ENCODE results near the gene LACRT.
"Not testable (repeated sequence)": the region's sequence is repeated elsewhere in the genome, so short reads cannot be mapped to it uniquely, and the experiment has no call there.

The LACRT gene

GRCh38 chr12:54634795-54635194 is at the start of gene LACRT:
Gene LACRT, minus strand, starts transcription at chr12:54634895. Its CDS starts 54 bp downstream, at chr12:54634841.
- no peak for DNase-seq

- DNase-seq = no peak
Measured at GRCh38 chr12:54683398-54683797, 48.7 kb upstream of the LACRT start.

DNA sequence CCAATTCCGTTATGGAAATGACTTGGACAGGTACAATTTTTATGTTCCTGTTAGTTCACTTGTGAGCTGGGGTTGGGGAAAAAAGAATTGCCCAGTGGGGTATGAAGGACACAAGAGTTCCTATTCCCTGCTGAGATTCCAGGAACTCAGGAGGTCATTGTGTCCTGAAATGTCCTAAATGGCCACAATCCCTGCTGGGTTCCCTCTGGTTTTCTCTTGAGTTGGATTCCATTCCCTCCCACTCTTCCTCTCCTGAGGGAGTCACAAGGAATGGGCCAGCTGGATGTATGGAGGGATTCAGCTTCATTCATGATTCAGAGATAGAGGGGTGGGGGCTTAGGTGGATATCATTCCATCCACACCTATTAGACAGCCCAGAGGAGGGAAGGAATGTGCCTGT is 48.0 kb upstream of the LACRT start:
- no peak for DNase-seq

DNA sequence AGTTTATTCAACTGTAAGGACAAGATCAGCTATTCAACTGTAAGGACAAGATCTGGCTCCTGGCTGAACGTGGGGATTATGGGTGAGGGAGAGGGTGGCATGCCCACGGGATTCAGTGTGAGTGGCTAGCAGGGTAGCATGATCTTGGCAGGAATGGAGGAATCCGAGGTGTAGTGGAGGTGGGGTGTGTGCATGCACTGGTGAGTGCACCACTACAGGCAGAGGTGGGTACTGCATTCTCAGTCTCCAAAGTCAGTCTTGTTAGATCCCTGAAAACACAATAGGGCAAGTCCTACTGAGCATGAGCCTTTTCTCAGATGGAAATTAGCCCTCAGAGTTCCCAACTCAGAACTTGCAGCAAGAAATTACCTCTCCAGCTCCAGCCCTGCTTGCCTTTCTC is 45.7 kb upstream of the LACRT start:
- no peak for DNase-seq

GRCh38 chr12:54678131-54678530 is 43.4 kb upstream of the LACRT start:
- DNase-seq = no peak

GRCh38 chr12:54667945-54668344 is 33.2 kb upstream of the LACRT start:
- no peak for DNase-seq

- no peak for DNase-seq
Measured at GRCh38 chr12:54666008-54666407, 31.3 kb upstream of the LACRT start.

- not testable (repeated sequence) for DNase-seq
Measured at GRCh38 chr12:54665022-54665635, 30.4 kb upstream of the LACRT start.

DNA sequence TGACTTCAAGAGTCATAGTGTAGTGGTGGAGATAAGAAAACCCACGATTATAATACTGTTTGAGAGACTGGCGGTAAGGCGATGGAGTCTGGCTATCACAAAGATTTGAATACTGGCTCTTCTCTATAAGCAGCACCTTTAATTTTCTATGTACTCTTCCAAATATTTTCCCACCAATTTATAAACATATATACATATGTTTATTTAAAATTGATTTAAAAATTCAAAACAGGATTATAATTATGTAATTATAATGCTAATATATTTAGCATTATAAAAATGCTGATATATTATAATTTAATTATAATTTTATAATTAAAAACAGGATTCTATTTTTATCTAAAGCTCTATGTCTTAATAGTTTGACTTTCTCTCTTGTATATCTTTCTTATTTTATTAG is 28.9 kb upstream of the LACRT start:
- DNase-seq = no peak

DNA sequence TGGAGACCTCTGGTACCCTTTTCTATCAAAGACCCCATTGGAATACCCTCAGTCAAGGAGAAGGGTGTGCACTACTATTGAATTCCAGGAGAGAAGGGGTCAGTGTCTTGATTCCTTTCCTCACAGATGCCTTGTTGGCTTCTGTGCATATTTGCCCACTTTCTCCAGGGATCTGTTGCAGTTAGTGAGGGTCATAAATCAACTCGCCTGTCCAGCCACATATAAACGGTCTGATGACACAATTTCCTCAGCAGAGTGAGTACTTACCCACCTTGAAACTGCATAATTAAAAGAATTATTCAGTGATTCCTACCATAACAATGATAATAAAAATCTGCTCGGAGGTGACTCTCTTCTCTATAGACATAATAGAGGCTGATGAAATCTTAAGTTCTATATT is 27.3 kb upstream of the LACRT start:
- no peak for DNase-seq

- DNase-seq = no peak
Measured at GRCh38 chr12:54661048-54661447, 26.4 kb upstream of the LACRT start.

DNA sequence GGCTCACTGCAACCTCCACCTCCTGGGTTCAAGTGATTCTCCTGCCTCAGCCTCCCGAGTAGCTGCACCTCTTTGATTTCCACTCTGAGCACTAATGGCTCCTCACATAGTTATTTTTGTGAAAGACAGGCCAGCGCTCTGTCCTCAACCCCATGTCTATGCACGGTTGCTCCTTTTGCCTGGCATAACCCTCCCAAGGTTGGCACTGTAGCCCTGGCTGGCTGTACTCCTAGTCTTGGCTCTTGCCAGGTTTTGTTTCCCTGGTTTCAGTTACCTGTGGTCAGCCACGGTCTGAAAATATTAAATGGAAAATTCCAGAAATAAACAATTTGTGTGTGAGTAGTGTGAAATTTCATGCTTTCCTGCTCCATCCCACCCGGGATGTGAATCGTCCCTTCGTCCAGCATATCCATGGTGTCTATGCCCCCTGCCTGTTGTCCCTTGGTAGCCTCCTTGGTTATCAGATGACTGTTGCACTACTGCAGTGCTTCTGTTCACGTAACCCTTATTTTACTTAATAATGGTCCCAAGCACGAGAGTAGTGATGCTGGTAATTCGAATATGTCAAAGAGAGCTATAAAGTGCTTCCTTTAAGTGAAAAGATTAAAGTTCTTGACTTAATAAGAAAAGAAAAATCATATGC is 25.7 kb upstream of the LACRT start:
- no peak for DNase-seq

DNA sequence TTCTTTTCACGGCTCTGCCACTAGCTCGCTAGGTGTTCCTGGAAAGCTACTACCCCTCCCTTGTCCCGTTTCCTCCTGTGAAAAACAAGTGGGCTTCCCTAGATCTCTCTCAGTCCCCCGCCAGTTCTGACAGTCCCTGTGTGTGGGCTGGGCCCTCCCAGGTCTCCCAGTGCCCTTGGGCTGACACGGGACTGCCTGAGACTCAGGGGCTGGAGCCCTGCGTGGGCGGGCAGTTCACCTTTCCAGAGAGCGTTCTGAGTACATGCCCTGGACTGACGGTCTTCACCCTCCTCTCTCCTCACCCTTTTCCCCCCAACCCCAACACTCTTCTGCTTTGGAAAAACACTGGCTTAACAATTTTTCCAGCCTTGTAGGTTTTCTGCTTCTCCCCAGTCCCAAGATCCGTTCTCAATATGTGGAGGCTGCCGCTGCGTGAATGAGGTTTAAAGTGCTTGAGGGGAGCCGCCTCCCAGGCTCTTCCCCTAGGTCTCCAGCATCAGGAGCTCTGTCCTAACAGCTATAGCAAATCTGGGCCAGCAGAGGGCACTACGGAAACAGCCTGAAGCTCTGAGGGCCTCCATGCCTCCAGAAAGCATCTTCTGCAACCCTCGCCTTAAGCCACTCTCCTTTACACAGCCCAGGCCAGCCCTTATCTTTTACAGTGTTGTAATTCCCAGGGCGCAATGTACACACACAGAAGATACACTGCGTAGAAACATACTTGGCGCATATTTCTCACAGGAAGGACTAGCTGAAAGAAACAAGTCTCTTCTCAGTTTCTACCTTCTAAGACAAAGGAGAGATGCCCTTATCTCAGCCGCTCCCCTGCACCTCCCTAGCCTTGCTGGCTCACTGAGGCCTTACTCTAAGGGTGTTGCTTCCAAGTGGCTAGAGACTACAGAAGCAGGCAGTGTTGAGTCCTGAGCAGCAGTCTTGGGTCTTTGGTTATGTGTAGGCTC is 23.9 kb upstream of the LACRT start:
- DNase-seq = no peak

DNA sequence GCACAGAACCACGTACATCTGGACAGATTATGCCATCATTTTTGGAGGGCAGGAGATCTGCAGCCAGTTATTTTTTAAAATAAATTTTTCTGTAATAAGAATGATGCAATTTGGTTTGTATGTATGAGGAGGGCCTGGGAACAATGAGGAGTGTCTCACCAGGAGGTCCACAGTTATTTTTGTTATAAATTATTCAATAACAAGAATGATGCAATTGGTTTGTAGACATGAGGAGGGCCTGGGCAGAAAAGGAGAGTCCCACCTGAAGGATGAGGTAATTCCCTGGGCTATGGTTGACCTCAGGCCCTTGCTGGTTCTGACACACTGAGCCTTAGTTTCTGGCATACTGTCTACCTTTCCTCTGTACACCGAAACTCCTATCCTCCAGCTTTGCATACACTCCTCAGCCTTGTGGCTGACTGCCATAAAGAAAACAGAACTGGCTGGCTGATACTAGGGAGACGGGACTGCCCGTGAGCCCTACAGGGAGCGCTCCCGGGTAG is 22.5 kb upstream of the LACRT start:
- no peak for DNase-seq

GRCh38 chr12:54654926-54655325 is 20.2 kb upstream of the LACRT start:
- DNase-seq = no peak

DNA sequence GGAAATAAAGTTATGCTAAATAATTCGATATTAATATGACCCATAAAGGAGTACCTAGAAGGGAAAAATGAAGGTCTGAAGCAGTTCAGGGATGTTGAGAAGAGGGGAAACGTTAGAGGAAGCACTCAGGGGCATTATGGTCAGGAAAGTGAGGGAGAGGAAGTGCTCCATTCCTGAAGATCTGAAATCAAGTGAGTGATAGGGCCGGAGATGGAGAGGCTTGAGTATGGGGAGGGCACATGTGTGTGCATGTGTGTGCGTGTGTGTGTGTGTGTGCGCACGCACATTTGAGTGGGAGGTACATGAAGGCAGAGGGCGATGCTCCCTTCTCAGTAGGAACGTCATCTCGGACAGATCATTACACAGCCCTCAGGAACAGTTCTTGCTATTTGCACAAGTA is 18.3 kb upstream of the LACRT start:
- DNase-seq = no peak

GRCh38 chr12:54650889-54651288 is 16.2 kb upstream of the LACRT start:
- no peak for DNase-seq

DNA sequence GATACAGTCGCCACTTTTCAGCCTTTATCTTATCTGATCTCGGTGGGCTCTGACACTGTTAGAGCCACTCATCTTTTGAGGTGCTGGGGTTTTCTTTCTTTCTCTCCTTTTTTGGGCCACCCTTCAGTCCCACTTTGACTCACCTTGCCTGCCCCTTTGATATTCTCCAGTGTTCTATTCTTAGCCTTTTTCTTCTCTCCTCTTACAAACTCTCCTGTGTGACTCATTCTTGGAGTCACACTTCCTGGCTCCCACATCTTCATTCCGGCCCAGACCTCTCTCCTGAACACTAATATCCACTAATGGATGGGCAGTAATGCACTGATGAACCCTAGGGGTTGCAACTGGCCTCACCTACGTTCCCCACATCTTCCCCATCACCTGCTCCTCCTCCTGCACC is 15.7 kb upstream of the LACRT start:
- no peak for DNase-seq

- no peak for DNase-seq
Measured at GRCh38 chr12:54649825-54650224, 15.1 kb upstream of the LACRT start.

DNA sequence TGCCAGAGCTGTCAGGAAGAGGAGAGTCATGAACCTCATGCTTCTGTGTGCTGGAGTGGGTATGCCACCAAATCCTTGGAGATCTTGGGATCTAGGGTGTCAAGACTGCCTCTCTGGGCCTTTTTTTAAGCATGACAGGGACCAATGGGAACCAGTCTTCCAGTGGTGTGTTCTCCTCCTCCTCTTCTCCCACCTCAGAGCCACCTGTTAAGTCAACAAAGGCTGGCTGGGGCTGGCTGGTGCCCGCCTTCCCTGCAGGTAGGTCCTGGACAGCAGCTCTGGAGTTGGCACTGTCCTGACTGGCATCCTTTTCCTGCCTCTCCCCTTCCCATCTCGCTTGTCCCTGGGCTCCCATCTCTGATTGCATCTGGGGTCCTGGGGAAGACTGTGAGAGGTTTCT is 13.6 kb upstream of the LACRT start, which contains the start of gene DCD:
Gene DCD, minus strand, starts transcription at position 101 of the 400 bp plus-strand sequence. Its CDS starts 62 bp downstream, at position 39.
- no peak for DNase-seq

GRCh38 chr12:54641554-54641953 is 6.9 kb upstream of the LACRT start:
- DNase-seq = no peak

DNA sequence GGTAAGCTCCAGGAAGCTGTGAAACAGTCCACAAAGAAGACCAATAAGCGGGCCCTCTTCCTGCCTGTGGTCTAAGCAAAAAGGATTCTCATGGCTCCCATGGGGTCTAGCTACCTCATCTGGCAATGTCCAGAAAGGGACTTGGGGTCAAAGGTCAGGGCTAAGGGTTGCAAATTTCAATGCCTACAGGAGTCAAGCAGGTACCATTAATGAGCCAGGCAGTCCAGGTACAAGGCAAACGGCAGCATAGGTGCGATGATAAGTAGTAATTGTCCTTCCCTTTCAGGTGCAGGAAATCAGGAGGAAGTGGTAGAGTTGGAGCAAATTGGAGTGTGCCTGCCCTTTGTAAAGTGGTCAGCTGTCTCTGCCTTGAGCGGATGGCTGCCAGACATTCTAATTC is 6.4 kb upstream of the LACRT start:
- no peak for DNase-seq

- DNase-seq = not testable (repeated sequence)
Measured at GRCh38 chr12:54639112-54639511, 4.4 kb upstream of the LACRT start.

Measured in DMS79 treated with DMSO at 0.1 percent for 48 hours (cell line).